Endothelial cell of umbilical vein (primary cell): Measurements from ENCODE around the gene NFKBIL1. TPM values are rescaled to one million over a fixed set of nuclear protein-coding genes. Genes with fewer than 3 reads are reported as not detected.

Experiments
- BruUV-seq: library from RNA; stranded (reverse); fragments of 400-500 nt; replicated peaks from 2 replicates; lab custom pipeline; 2021; lab: Mats Ljungman, UMichigan
- CTCF ChIA-PET: fragments of 300-600, 350-600 bp; sonication (Branson Sonifier 250); formaldehyde crosslinking; loops from one replicate; lab custom pipeline; 2021; ENCODE audit warnings: antibody characterized with exemption, inconsistent platforms; lab: Charles Lee
- POLR2A ChIA-PET: fragments of 300-600, 350-600 bp; sonication (Branson Sonifier 250); formaldehyde crosslinking; loops from one replicate; lab custom pipeline; 2021; ENCODE audit warnings: antibody characterized with exemption, inconsistent platforms; lab: Charles Lee
- DNase-seq: peaks from one replicate; pipeline ENCODE4 v3.0.0-alpha.2; 2011; ENCODE audit warnings: low read depth, low spot score
- FAIRE-seq: peaks from 2 replicates; lab custom pipeline; 2011; peaks lifted over from hg19 to GRCh38; lab: Jason Lieb, UNC
- H2AFZ ChIP-seq: 2 replicates; pipeline ENCODE4 v1.6.0; 2012; ENCODE audit warnings: low read depth, low read length, control low read depth, inconsistent platforms
- H3K27ac ChIP-seq: 2 replicates; pipeline ENCODE4 v1.5.1; 2011; ENCODE audit warnings: low read depth, mild to moderate bottlenecking, control low read depth, low read length, moderate library complexity; ENCODE audit not compliant: insufficient read depth
- H3K27me3 ChIP-seq, 2 experiments: 2 replicates each; pipeline versions ENCODE4 v1.6.0 to v1.6.1; 2011; ENCODE audit warnings: low read length in 2 of 2, mixed read lengths in 1 of 2; ENCODE audit not compliant: control insufficient read depth in 2 of 2, insufficient read depth in 2 of 2
- H3K36me3 ChIP-seq, 2 experiments: 2 replicates in 1 of 2; 3 replicates in 1 of 2; pipeline ENCODE4 v1.5.1; 2011; ENCODE audit warnings: low read length in 2 of 2, mild to moderate bottlenecking in 1 of 2, moderate library complexity in 1 of 2; ENCODE audit not compliant: control insufficient read depth in 2 of 2, insufficient read depth in 2 of 2; ENCODE audit errors: extremely low read depth in 1 of 2
- H3K4me1 ChIP-seq: 3 replicates; pipeline ENCODE4 v1.5.1; 2011; ENCODE audit warnings: mild to moderate bottlenecking, low read length; ENCODE audit not compliant: control insufficient read depth, insufficient read depth; ENCODE audit errors: extremely low read depth
- H3K4me2 ChIP-seq: 2 replicates; pipeline ENCODE4 v1.6.1; 2011; ENCODE audit warnings: low read length, control low read depth, mixed read lengths; ENCODE audit not compliant: insufficient read depth
- H3K4me3 ChIP-seq, 3 experiments: fragments of 200-600 bp in 1 of 3; sonication (generic), shearing (Covaris generic) in 1 of 3; replicated peaks in 1 of 3; 2 replicates each; pipeline ENCODE4 v1.5.1; 2011 to 2016; ENCODE audit warnings: control low read depth in 3 of 3, low read length in 3 of 3, mild to moderate bottlenecking in 2 of 3, inconsistent platforms in 1 of 3, low read depth in 1 of 3, moderate library complexity in 1 of 3; ENCODE audit not compliant: insufficient read depth in 1 of 3
- H3K79me2 ChIP-seq: 2 replicates; pipeline ENCODE4 v1.6.0; 2012; ENCODE audit warnings: low read length, inconsistent platforms; ENCODE audit not compliant: control insufficient read depth, insufficient read depth
- H3K9ac ChIP-seq: replicated peaks from 2 replicates; pipeline ENCODE3; 2011; ENCODE audit warnings: low read length, control low read depth; ENCODE audit not compliant: insufficient read depth; ENCODE audit errors: extremely low read depth
- H3K9me1 ChIP-seq: replicated peaks from 3 replicates; pipeline ENCODE4 v1.6.0; 2011; ENCODE audit warnings: mild to moderate bottlenecking, low read length; ENCODE audit not compliant: control insufficient read depth, insufficient read depth; ENCODE audit errors: extremely low read depth
- H3K9me3 ChIP-seq: replicated peaks from 2 replicates; pipeline ENCODE4 v1.5.1; 2012; ENCODE audit warnings: low read length, inconsistent platforms; ENCODE audit not compliant: control insufficient read depth, insufficient read depth
- H4K20me1 ChIP-seq: replicated peaks from 2 replicates; pipeline ENCODE3; 2011; ENCODE audit warnings: mild to moderate bottlenecking, low read length; ENCODE audit not compliant: control insufficient read depth, insufficient read depth; ENCODE audit errors: extremely low read depth
- EZH2 ChIP-seq: IDR thresholded peaks from 2 replicates; pipeline ENCODE4 v1.6.1; 2012; ENCODE audit warnings: borderline replicate concordance, low read depth, mild to moderate bottlenecking, moderate library complexity, low read length, inconsistent platforms; ENCODE audit not compliant: severe bottlenecking
- FOS ChIP-seq: IDR thresholded peaks from 2 replicates; pipeline ENCODE4 v1.6.1; 2011; ENCODE audit warnings: mild to moderate bottlenecking, low read length, moderate library complexity, borderline replicate concordance; ENCODE audit not compliant: insufficient read depth
- GATA2 ChIP-seq: IDR thresholded peaks from 2 replicates; pipeline ENCODE4 v1.7.0; 2011; ENCODE audit warnings: low read depth, mild to moderate bottlenecking, moderate library complexity, mixed read lengths, low read length; ENCODE audit not compliant: insufficient read length, insufficient read depth
- JUN ChIP-seq: IDR thresholded peaks from 2 replicates; pipeline ENCODE4 v1.6.1; 2011; ENCODE audit warnings: borderline replicate concordance, low read depth; ENCODE audit not compliant: insufficient read length, insufficient read depth
- POLR2A ChIP-seq: IDR thresholded peaks from 2 replicates; pipeline ENCODE4 v1.6.1; 2012; ENCODE audit warnings: low read depth, mild to moderate bottlenecking, control low read depth, low read length
- dilution Hi-C: fragments of 300-500 bp; cut with MboI; formaldehyde crosslinking; loops from one replicate; pipeline ENCODE4 v1.15.0; 2019; ENCODE audit warnings: low sequenced_read_pairs; ENCODE audit not compliant: extremely low pct_ligation_motif_present
- intact Hi-C: fragments of 100-400 bp; cut with micrococcal nuclease; formaldehyde crosslinking; loops from one replicate; pipeline ENCODE4 v1.10.0; 2022
- polyA plus RNA-seq, 4 experiments: library from polyadenylated mRNA; depleted of rRNA in 3 of 4; stranded (reverse) in 3 of 4; unstranded in 1 of 4; fragments of >200 nt; gene quantifications; 2 replicates each; pipeline versions ENCODE4 v1.2.1 to v1.2.3, GENCODE V29; 2011 to 2012; ENCODE audit warnings: missing spikeins in 1 of 4
- total RNA-seq: library from RNA; stranded (reverse); gene quantifications from 2 replicates; pipeline ENCODE4 v1.2.3, GENCODE V29; 2021

Gene NFKBIL1
- total and polyA plus RNA-seq, 2 donors (not counting 3 experiments of a cell fraction or from before 2014, with no cell fraction given): 9.9 to 15.5 TPM

GRCh38 chr6:31525553-31525931, 21.9 kb upstream of the NFKBIL1 start:
- H3K9ac ChIP-seq: peak overlapping the region; percentile 62
- dilution Hi-C loops: no loop called here
- peak overlapping the region; percentile 40 for H2AFZ ChIP-seq
- H3K4me1 ChIP-seq: peaks cover 24% of the 10 kb centered on the region
- H3K4me2 ChIP-seq: peak overlapping the region; percentile 68
- no peak overlapping the region for H3K4me3 ChIP-seq
- no peaks in the 10 kb centered on the region for H4K20me1 ChIP-seq
- ChIA-PET POLR2A (no interaction called here), CTCF (interaction anchor here (1.1 to 5.4 kb wide), 4 partner anchors 9 to 32 kb away, joined by 3 to 29 read pairs (median 4); no protein-coding TSS in a partner anchor)
- H3K79me2 ChIP-seq: no peaks in the 10 kb centered on the region
- peaks cover 2 to 6% of the 10 kb centered on the region in 2 experiments for H3K36me3 ChIP-seq
- no peak for TF ChIP-seq EZH2
- peak; percentile 29 for TF ChIP-seq JUN
- peak; percentile 9 for TF ChIP-seq FOS
- no peaks in the 10 kb centered on the region for H3K9me3 ChIP-seq
- H3K27ac ChIP-seq: peak overlapping the region; percentile 98
- DNase-seq (no peak), FAIRE-seq (no peak)
- intact Hi-C loops: no loop called here
- BruUV-seq: no TSS peak
- H3K9me1 ChIP-seq: no peaks in the 10 kb centered on the region
- H3K27me3 ChIP-seq: no peaks in the 10 kb centered on the region

GRCh38 chr6:31525932-31526591, 21.3 kb upstream of the NFKBIL1 start:
- H3K4me2 ChIP-seq: peak overlapping the region; percentile 68
- CTCF ChIA-PET: interaction anchor here (1.1 to 5.4 kb wide), 4 partner anchors 9 to 32 kb away, joined by 3 to 29 read pairs (median 4); no protein-coding TSS in a partner anchor
- no peaks in the 10 kb centered on the region for H3K27me3 ChIP-seq
- POLR2A ChIA-PET: no interaction called here
- BruUV-seq: no TSS peak
- dilution Hi-C loops (no loop called here), intact Hi-C loops (loop anchor here (1.0 kb wide), 3 partner anchors 16 to 34 kb away; partner anchors contain the start of gene DDX39B)
- H3K36me3 ChIP-seq: peaks cover 4 to 11% of the 10 kb centered on the region in 2 experiments
- H3K9ac ChIP-seq: peak overlapping the region; percentile 62
- FAIRE-seq (peak; percentile 98), DNase-seq (peak; percentile 80)
- no peaks in the 10 kb centered on the region for H4K20me1 ChIP-seq
- H2AFZ ChIP-seq: peak overlapping the region; percentile 40
- no peaks in the 10 kb centered on the region for H3K9me3 ChIP-seq
- H3K4me3 ChIP-seq: no peak overlapping the region
- TF ChIP-seq FOS (peak; percentile 71), GATA2 (peak; percentile 13), POLR2A (no peak), JUN (peak; percentile 81)
- H3K9me1 ChIP-seq: no peaks in the 10 kb centered on the region
- peak overlapping the region; percentile 98 for H3K27ac ChIP-seq
- no peaks in the 10 kb centered on the region for H3K79me2 ChIP-seq
- H3K4me1 ChIP-seq: peaks cover 24% of the 10 kb centered on the region
